ENCODE data around the gene INTS13. TPM values are rescaled to one million over a fixed set of nuclear protein-coding genes. Genes with fewer than 3 reads are reported as not detected.
"Not testable (repeated sequence)": the region's sequence is repeated elsewhere in the genome, so short reads cannot be mapped to it uniquely, and the experiment has no call there.

Gene INTS13
- 55.4 and 83.0 TPM in 2 replicates for total RNA-seq (2014; rRNA removed; shearing (Covaris generic))

DNA sequence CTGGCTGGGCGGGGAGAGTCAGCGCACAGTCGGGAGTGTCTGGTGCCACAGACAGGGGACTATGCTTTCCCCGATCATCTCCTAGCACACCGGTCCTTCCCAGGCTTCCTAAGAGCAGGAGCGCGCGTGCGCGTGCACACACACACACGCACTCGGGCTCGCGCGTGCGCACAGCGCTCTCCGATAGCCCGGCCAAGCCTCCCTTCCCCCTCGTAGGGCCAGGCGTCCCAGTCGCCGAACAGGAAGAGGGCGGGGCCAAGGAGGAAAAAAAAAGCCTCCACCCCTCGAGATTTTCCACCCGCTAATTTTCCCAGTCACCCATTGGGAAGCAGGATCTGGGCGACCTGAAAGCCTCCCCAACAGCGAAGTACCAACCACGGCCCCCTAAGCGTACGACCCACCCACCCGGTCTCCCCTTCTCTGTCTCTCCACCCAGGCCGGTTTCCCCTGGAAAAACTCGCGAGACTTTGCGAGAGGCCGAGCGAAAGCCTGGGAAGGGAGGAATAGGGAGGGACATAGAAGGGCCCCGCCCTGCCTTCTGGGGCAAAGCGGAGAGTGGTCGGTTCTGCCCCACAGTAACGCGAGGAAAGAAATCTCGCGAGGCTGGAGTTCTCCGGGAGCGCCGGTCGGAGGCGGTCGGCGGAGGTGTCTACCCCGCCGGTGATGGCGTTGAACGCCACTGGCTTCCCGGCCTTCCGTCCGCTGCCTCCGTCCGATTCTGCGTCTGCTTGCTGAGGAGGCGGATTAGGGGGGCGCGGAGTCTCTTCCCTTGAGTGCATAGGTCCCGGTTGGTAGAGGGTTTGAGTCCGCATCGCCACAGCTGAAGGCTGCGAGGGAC lies at the start of gene INTS13, which contains the start of gene FGFR1OP2:
INTS13 (minus strand) TSS at position 119 of the 838 bp plus-strand sequence. CDS start 1,178 bp downstream, outside the sequence.
FGFR1OP2 (plus strand) TSS at position 608 of the 838 bp plus-strand sequence. CDS start 15,689 bp downstream, outside the sequence.
- Histone ChIP-seq H3K27me3 (ENCODE audit: control insufficient read depth, insufficient read depth, low read length) (no peaks in the 10 kb centered on the region), H3K4me3 (ENCODE audit: insufficient read depth, low read depth, low read length) (peak within 1 kb of the TSS; percentile 92), H3K36me3 (replicated peaks; ENCODE audit: control insufficient read depth, insufficient read depth, low read length) (peaks cover 2% of the 10 kb centered on the region; the same call in 1 of the 2 replicates)
- peak; percentile 90 for DNase-seq

DNA sequence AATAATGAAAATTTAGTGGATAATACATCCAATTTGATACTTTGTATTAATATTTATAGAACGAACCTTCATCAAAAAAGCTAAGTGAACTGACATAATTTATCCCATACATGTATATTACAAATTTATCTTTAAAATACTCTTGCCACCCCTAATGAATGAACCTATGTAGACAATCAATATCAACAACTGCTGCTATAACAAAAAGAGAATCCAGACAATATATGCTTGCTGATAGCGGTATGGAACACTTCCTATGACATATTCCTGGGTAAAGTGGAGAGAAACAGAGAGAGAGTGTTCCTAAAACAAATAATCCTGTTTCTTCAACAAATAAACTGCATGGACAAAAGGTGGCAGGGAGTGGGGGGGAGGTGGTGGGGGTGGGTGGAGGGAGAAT lies 45.1 kb upstream of the INTS13 start:
- Histone ChIP-seq H3K27me3 (ENCODE audit: control insufficient read depth, insufficient read depth, low read length) (no peaks in the 10 kb centered on the region), H3K36me3 (replicated peaks; ENCODE audit: control insufficient read depth, insufficient read depth, low read length) (peaks cover 7% of the 10 kb centered on the region), H3K4me3 (ENCODE audit: insufficient read depth, low read depth, low read length) (no peak overlapping the region)
- no peak for DNase-seq

- H3K27me3 ChIP-seq (ENCODE audit: control insufficient read depth, insufficient read depth, low read length): no peaks in the 10 kb centered on the region
- H3K4me3 ChIP-seq (ENCODE audit: insufficient read depth, low read depth, low read length): no peak overlapping the region
- no peak for DNase-seq
- peaks cover 7% of the 10 kb centered on the region for H3K36me3 ChIP-seq (replicated peaks; ENCODE audit: control insufficient read depth, insufficient read depth, low read length)
Measured at GRCh38 chr12:26979733-26980132, 42.0 kb upstream of the INTS13 start.

- Histone ChIP-seq H3K4me3 (ENCODE audit: insufficient read depth, low read depth, low read length) (no peak overlapping the region), H3K36me3 (replicated peaks; ENCODE audit: control insufficient read depth, insufficient read depth, low read length) (peaks cover 8% of the 10 kb centered on the region), H3K27me3 (ENCODE audit: control insufficient read depth, insufficient read depth, low read length) (no peaks in the 10 kb centered on the region)
- DNase-seq: no peak
Measured at GRCh38 chr12:26978801-26979200, 41.0 kb upstream of the INTS13 start.

DNA sequence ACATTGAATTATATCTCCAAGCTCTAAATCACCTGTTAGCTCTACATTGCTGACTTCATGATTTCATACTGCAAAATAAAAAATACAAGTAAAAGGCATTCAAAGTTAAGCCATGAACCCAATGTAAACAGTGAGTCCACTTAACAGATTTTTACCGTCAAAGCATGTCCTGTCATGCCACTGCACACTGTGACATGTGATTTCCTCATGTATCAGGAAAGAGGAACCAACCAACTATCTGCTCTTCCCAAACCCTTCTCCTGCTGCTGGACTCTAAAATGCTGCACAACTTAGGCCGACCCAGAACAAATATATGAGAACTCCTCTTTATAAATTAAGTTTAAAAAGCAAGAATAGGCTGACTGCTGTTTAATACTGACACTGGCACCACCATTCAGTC lies 38.9 kb upstream of the INTS13 start:
- Histone ChIP-seq H3K4me3 (ENCODE audit: insufficient read depth, low read depth, low read length) (no peak overlapping the region), H3K36me3 (replicated peaks; ENCODE audit: control insufficient read depth, insufficient read depth, low read length) (peaks cover 13% of the 10 kb centered on the region), H3K27me3 (ENCODE audit: control insufficient read depth, insufficient read depth, low read length) (no peaks in the 10 kb centered on the region)
- DNase-seq: no peak

- H3K36me3 ChIP-seq (replicated peaks; ENCODE audit: control insufficient read depth, insufficient read depth, low read length): peaks cover 11% of the 10 kb centered on the region
- no peaks in the 10 kb centered on the region for H3K27me3 ChIP-seq (ENCODE audit: control insufficient read depth, insufficient read depth, low read length)
- DNase-seq: no peak
- H3K4me3 ChIP-seq (ENCODE audit: insufficient read depth, low read depth, low read length): no peak overlapping the region
Measured at GRCh38 chr12:26971963-26972362, 34.2 kb upstream of the INTS13 start.

GRCh38 chr12:26970136-26970535 lies 32.4 kb upstream of the INTS13 start:
- Histone ChIP-seq H3K27me3 (ENCODE audit: control insufficient read depth, insufficient read depth, low read length) (no peaks in the 10 kb centered on the region), H3K4me3 (ENCODE audit: insufficient read depth, low read depth, low read length) (no peak overlapping the region), H3K36me3 (replicated peaks; ENCODE audit: control insufficient read depth, insufficient read depth, low read length) (peaks cover 9% of the 10 kb centered on the region)
- no peak for DNase-seq

DNA sequence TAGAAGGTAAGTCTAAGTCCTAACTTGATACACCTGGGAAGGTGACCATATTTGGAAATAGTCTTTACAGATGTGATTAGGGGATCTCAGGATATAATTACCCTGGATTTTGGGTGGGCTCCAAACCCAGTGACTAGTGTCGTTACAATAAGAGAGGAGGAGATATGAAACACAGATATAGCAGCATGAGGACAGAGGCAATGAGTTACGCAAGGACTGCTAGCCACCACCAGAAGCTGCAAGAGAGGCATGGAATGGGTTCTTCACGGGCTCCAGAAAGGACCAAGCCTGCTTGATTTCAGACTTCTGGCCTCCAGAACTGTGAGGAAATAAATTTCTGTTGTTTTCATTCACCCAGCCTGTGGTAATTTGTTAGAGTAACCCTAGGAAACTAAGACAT lies 29.1 kb upstream of the INTS13 start:
- H3K27me3 ChIP-seq (ENCODE audit: control insufficient read depth, insufficient read depth, low read length): no peaks in the 10 kb centered on the region
- H3K4me3 ChIP-seq (ENCODE audit: insufficient read depth, low read depth, low read length): no peak overlapping the region
- H3K36me3 ChIP-seq (replicated peaks; ENCODE audit: control insufficient read depth, insufficient read depth, low read length): peaks cover 2% of the 10 kb centered on the region; the same call in 1 of the 2 replicates
- DNase-seq: no peak

DNA sequence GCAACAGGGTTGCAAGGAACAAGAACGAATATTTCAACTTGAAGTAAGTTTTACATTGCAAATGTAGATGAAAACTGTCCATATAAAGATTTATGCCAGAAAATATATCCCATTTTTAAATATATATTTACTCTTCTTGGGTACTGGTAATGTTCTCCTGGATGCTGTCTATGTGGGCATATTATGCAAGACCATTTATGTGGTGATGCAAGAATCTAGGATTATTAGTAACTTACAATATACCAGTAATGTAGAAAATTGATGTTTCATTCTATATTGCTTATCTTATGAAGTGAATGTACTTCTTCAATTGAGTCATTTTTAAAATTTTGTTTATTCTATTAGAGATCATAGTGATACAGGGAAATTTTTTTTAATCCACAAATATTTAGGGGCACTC lies 25.6 kb upstream of the INTS13 start:
- Histone ChIP-seq H3K36me3 (replicated peaks; ENCODE audit: control insufficient read depth, insufficient read depth, low read length) (0 out of 2 replicates have a peak, but pooled peaks cover under 1% of the 10 kb centered on the region), H3K4me3 (ENCODE audit: insufficient read depth, low read depth, low read length) (no peak overlapping the region), H3K27me3 (ENCODE audit: control insufficient read depth, insufficient read depth, low read length) (no peaks in the 10 kb centered on the region)
- no peak for DNase-seq

DNA sequence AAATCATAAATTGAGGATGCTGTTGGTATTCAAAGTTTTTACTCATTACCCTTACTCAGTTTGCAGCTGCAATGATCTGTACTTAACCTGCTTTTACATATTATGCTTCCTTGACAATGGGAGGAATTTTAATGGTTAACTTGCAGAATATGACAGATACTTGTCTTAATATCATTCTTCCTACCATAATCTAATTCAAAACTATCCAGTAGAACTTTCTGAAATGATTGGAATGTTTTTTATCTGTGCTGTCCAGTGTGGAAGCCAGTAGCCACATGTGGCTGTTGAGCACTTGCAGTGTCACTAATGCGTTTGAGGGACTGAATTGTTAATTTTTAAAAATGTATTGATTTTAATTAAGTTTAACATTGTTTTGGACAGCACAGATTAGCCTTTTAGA lies 24.0 kb upstream of the INTS13 start:
- peaks cover 9% of the 10 kb centered on the region for H3K36me3 ChIP-seq (replicated peaks; ENCODE audit: control insufficient read depth, insufficient read depth, low read length)
- no peaks in the 10 kb centered on the region for H3K27me3 ChIP-seq (ENCODE audit: control insufficient read depth, insufficient read depth, low read length)
- no peak overlapping the region for H3K4me3 ChIP-seq (ENCODE audit: insufficient read depth, low read depth, low read length)
- no peak for DNase-seq

- not testable (repeated sequence) for H3K27me3 ChIP-seq (ENCODE audit: control insufficient read depth, insufficient read depth, low read length); H3K4me3 ChIP-seq (ENCODE audit: insufficient read depth, low read depth, low read length); H3K36me3 ChIP-seq (replicated peaks; ENCODE audit: control insufficient read depth, insufficient read depth, low read length)
Measured at GRCh38 chr12:26961391-26961790, 23.6 kb upstream of the INTS13 start.

DNA sequence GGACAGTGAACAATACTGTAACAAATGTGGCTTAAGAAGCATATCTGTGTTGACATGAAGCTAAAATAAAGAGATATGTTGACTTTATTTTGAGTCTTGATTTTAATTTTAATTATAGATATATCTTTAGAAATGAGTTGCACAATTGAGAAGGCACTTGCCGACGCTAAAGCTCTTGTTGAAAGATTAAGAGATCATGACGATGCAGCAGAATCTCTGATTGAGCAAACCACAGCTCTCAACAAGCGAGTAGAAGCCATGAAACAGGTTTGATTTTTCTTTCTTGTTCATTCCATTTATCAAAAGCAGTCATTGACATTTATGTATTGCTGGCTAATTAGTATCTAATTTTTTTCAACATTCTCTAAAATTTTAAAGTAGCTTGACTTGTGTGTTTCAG lies 16.2 kb upstream of the INTS13 start:
- no peak overlapping the region for H3K4me3 ChIP-seq (ENCODE audit: insufficient read depth, low read depth, low read length)
- DNase-seq: no peak

More at GRCh38 chr12:26961391-26961790, 23.6 kb upstream of the INTS13 start:
- DNase-seq: not testable (repeated sequence)

GRCh38 chr12:26953447-26953846 lies 15.7 kb upstream of the INTS13 start:
- no peak overlapping the region for H3K4me3 ChIP-seq (ENCODE audit: insufficient read depth, low read depth, low read length)
- no peak for DNase-seq
- H3K27me3 ChIP-seq (ENCODE audit: control insufficient read depth, insufficient read depth, low read length): no peaks in the 10 kb centered on the region
- peaks cover 8% of the 10 kb centered on the region for H3K36me3 ChIP-seq (replicated peaks; ENCODE audit: control insufficient read depth, insufficient read depth, low read length)

More for the DNA sequence above, 16.2 kb upstream of the INTS13 start:
- Histone ChIP-seq H3K36me3 (replicated peaks; ENCODE audit: control insufficient read depth, insufficient read depth, low read length) (peaks cover 9% of the 10 kb centered on the region), H3K27me3 (ENCODE audit: control insufficient read depth, insufficient read depth, low read length) (no peaks in the 10 kb centered on the region)

GRCh38 chr12:26948309-26948708 lies 10.5 kb upstream of the INTS13 start:
- Histone ChIP-seq H3K4me3 (ENCODE audit: insufficient read depth, low read depth, low read length) (no peak overlapping the region), H3K36me3 (replicated peaks; ENCODE audit: control insufficient read depth, insufficient read depth, low read length) (no peaks in the 10 kb centered on the region), H3K27me3 (ENCODE audit: control insufficient read depth, insufficient read depth, low read length) (no peaks in the 10 kb centered on the region)
- DNase-seq: no peak

DNA sequence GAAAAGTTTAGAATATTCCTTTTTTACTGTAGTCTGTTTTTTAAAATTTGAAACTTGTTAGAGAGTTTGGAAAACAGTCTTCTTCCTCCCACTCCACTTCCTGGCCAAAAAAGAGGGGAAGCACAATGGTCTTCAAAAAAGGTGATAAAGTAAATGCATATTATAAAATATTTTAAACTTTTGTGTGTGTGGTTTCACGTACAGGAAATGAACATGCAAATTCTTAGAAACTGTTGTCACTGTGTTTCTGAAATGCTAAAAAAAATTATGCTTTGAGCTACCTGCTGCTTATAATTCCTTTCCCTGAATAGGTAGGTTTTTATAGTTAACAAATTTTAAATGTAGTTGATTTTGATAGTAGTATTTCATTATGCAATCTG lies 3.4 kb upstream of the INTS13 start:
- H3K36me3 ChIP-seq (replicated peaks; ENCODE audit: control insufficient read depth, insufficient read depth, low read length): no peaks in the 10 kb centered on the region
- no peak overlapping the region for H3K4me3 ChIP-seq (ENCODE audit: insufficient read depth, low read depth, low read length)
- DNase-seq: no peak
- H3K27me3 ChIP-seq (ENCODE audit: control insufficient read depth, insufficient read depth, low read length): no peaks in the 10 kb centered on the region

Measured in H7 (cell line).